ACC112 (cell line): ENCODE measurements around the gene CYB5D1.
"Not testable (repeated sequence)": the region's sequence is repeated elsewhere in the genome, so short reads cannot be mapped to it uniquely, and the experiment has no call there.

ENCODE experiments used
- H2AFZ ChIP-seq: fragments of 200-600 bp; sonication (generic); one replicate; pipeline ENCODE4 v1.6.0; 2017; ENCODE audit warnings: antibody characterized with exemption, low read length; ENCODE audit not compliant: unreplicated experiment
- H3K27ac ChIP-seq: fragments of 200-600 bp; sonication (generic); 2 replicates; pipeline ENCODE4 v1.5.1; 2014; ENCODE audit warnings: low read depth, mild to moderate bottlenecking, antibody characterized with exemption, low read length, moderate library complexity
- H3K27me3 ChIP-seq: fragments of 200-600 bp; sonication (generic); 2 replicates; pipeline ENCODE4 v1.6.1; 2014; ENCODE audit warnings: mild to moderate bottlenecking, antibody characterized with exemption, low read length, moderate library complexity, mixed read lengths; ENCODE audit not compliant: insufficient read depth
- H3K36me3 ChIP-seq: fragments of 200-600 bp; sonication (generic); 2 replicates; pipeline ENCODE4 v1.6.1; 2016; ENCODE audit warnings: mild to moderate bottlenecking, antibody characterized with exemption, low read length, moderate library complexity, mixed read lengths; ENCODE audit not compliant: insufficient read depth
- H3K4me1 ChIP-seq: fragments of 200-600 bp; sonication (generic); one replicate; pipeline ENCODE4 v1.6.1; 2016; ENCODE audit warnings: low read length, mixed read lengths; ENCODE audit not compliant: insufficient read depth, unreplicated experiment, control insufficient read depth
- H3K4me3 ChIP-seq: fragments of 200-600 bp; sonication (generic); 2 replicates; pipeline ENCODE4 v1.5.1; 2014; ENCODE audit warnings: mild to moderate bottlenecking, low read depth, low read length
- H3K79me2 ChIP-seq: fragments of 200-600 bp; sonication (generic); one replicate; pipeline ENCODE4 v1.6.0; 2016; ENCODE audit warnings: low read length; ENCODE audit not compliant: control insufficient read depth, unreplicated experiment, insufficient read depth

Gene CYB5D1

GRCh38 chr17:7857713-7858521, at the start of gene CYB5D1:
CYB5D1 (plus strand) TSS chr17:7858003; CDS start chr17:7858135, 132 bp downstream.
- H3K27ac ChIP-seq, result peak within 1 kb of the TSS; percentile 90
- H3K36me3 ChIP-seq, result peaks cover 2% of the 10 kb centered on the region; the same call in 1 of the 2 replicates
- H3K79me2 ChIP-seq, result peaks cover 12% of the 10 kb centered on the region
- H2AFZ ChIP-seq, result peak within 1 kb of the TSS; percentile 93
- H3K27me3 ChIP-seq, result no peaks in the 10 kb centered on the region
- peak within 1 kb of the TSS; percentile 88 for H3K4me3 ChIP-seq
- H3K4me1 ChIP-seq, result peaks cover 18% of the 10 kb centered on the region

- no peak overlapping the region for H3K4me3 ChIP-seq
- H3K79me2 ChIP-seq, result no peaks in the 10 kb centered on the region
- no peaks in the 10 kb centered on the region for H3K36me3 ChIP-seq
- H2AFZ ChIP-seq, result no peak overlapping the region
- H3K27me3 ChIP-seq, result no peaks in the 10 kb centered on the region
- H3K4me1 ChIP-seq, result peaks cover 7% of the 10 kb centered on the region
- no peak overlapping the region for H3K27ac ChIP-seq
Observed at GRCh38 chr17:7809086-7809790, 48.6 kb upstream of the CYB5D1 start.

- H3K27me3 ChIP-seq, H3K27ac ChIP-seq, H3K4me3 ChIP-seq, H3K36me3 ChIP-seq, H3K79me2 ChIP-seq, H3K4me1 ChIP-seq, H2AFZ ChIP-seq: not testable (repeated sequence)
Observed at GRCh38 chr17:7809791-7810343, 47.9 kb upstream of the CYB5D1 start.

GRCh38 chr17:7811251-7811650, 46.6 kb upstream of the CYB5D1 start:
- no peaks in the 10 kb centered on the region for H3K27me3 ChIP-seq
- H3K4me1 ChIP-seq, result peaks cover 7% of the 10 kb centered on the region
- no peaks in the 10 kb centered on the region for H3K36me3 ChIP-seq
- H3K79me2 ChIP-seq, result no peaks in the 10 kb centered on the region
- H3K4me3 ChIP-seq, result no peak overlapping the region
- no peak overlapping the region for H2AFZ ChIP-seq
- H3K27ac ChIP-seq, result no peak overlapping the region

- Histone ChIP-seq H2AFZ (no peak overlapping the region), H3K36me3 (no peaks in the 10 kb centered on the region), H3K27ac (no peak overlapping the region), H3K79me2 (no peaks in the 10 kb centered on the region), H3K4me1 (no peaks in the 10 kb centered on the region), H3K27me3 (no peaks in the 10 kb centered on the region), H3K4me3 (no peak overlapping the region)
Observed at GRCh38 chr17:7814969-7815368, 42.8 kb upstream of the CYB5D1 start.

- no peaks in the 10 kb centered on the region for H3K27me3 ChIP-seq
- no peak overlapping the region for H3K27ac ChIP-seq
- no peak overlapping the region for H3K4me3 ChIP-seq
- H3K36me3 ChIP-seq, result no peaks in the 10 kb centered on the region
- H3K79me2 ChIP-seq, result no peaks in the 10 kb centered on the region
- no peak overlapping the region for H2AFZ ChIP-seq
- no peaks in the 10 kb centered on the region for H3K4me1 ChIP-seq
Observed at GRCh38 chr17:7816926-7817642, 40.7 kb upstream of the CYB5D1 start.

GRCh38 chr17:7817643-7817964, 40.2 kb upstream of the CYB5D1 start:
- H2AFZ ChIP-seq, result no peak overlapping the region
- no peaks in the 10 kb centered on the region for H3K27me3 ChIP-seq
- no peaks in the 10 kb centered on the region for H3K36me3 ChIP-seq
- no peak overlapping the region for H3K4me3 ChIP-seq
- H3K79me2 ChIP-seq, result no peaks in the 10 kb centered on the region
- no peaks in the 10 kb centered on the region for H3K4me1 ChIP-seq
- H3K27ac ChIP-seq, result no peak overlapping the region

- H3K27ac ChIP-seq, result no peak overlapping the region
- H3K79me2 ChIP-seq, result no peaks in the 10 kb centered on the region
- H3K36me3 ChIP-seq, result no peaks in the 10 kb centered on the region
- H3K4me1 ChIP-seq, result no peaks in the 10 kb centered on the region
- no peaks in the 10 kb centered on the region for H3K27me3 ChIP-seq
- no peak overlapping the region for H3K4me3 ChIP-seq
- no peak overlapping the region for H2AFZ ChIP-seq
Observed at GRCh38 chr17:7818026-7818425, 39.8 kb upstream of the CYB5D1 start.

- no peak overlapping the region for H3K4me3 ChIP-seq
- no peaks in the 10 kb centered on the region for H3K4me1 ChIP-seq
- H3K36me3 ChIP-seq, result no peaks in the 10 kb centered on the region
- H3K27me3 ChIP-seq, result no peaks in the 10 kb centered on the region
- H3K27ac ChIP-seq, result no peak overlapping the region
- no peaks in the 10 kb centered on the region for H3K79me2 ChIP-seq
- no peak overlapping the region for H2AFZ ChIP-seq
Observed at GRCh38 chr17:7818746-7819645, 38.8 kb upstream of the CYB5D1 start.

- H3K4me1 ChIP-seq, result no peaks in the 10 kb centered on the region
- no peaks in the 10 kb centered on the region for H3K79me2 ChIP-seq
- H3K27me3 ChIP-seq, result no peaks in the 10 kb centered on the region
- no peak overlapping the region for H3K4me3 ChIP-seq
- no peaks in the 10 kb centered on the region for H3K36me3 ChIP-seq
- no peak overlapping the region for H3K27ac ChIP-seq
- H2AFZ ChIP-seq, result no peak overlapping the region
Observed at GRCh38 chr17:7820231-7820630, 37.6 kb upstream of the CYB5D1 start.
